ENCODE data around the gene THAP7. TPM values are rescaled to one million over a fixed set of nuclear protein-coding genes. Genes with fewer than 3 reads are reported as not detected.

Gene THAP7
- total and polyA plus RNA-seq, 9 of the 15 experiments (the other 6 are each of a cell fraction or from before 2014, with no cell fraction given), result 7.9 to 263 (median 84.1) TPM

- no peak for TF ChIP-seq NBN (IDR thresholded peaks at IDR 0.05; ENCODE audit: low read depth)
- TF ChIP-seq ZSCAN29 (IDR thresholded peaks at IDR 0.05), result no peak
- TF ChIP-seq ZNF655 (CRISPR knock-in tag; IDR thresholded peaks at IDR 0.05), result no peak
- TF ChIP-seq ZNF347 (CRISPR knock-in tag; IDR thresholded peaks at IDR 0.05; ENCODE audit: low read depth), result no peak
- TF ChIP-seq MEIS2 (IDR thresholded peaks at IDR 0.05; ENCODE audit: partially characterized antibody), result no peak
- no peak for TF ChIP-seq GTF2E2 (tag; IDR thresholded peaks at IDR 0.05)
- 0 out of 2 replicates have a peak, but pooled peaks have one; percentile 6 for TF ChIP-seq PRMT5 (CRISPR knock-in tag; IDR thresholded peaks at IDR 0.05)
- TF ChIP-seq ETS1 (conservative IDR thresholded peaks at IDR 0.05; ENCODE audit: control insufficient read depth, low read depth, low read length), result 0 out of 2 replicates have a peak, but pooled peaks have one; percentile 14
- TF ChIP-seq ZKSCAN1 (IDR thresholded peaks at IDR 0.05; ENCODE audit: low read depth, low read length), result 0 out of 2 replicates have a peak, but pooled peaks have one; percentile 15
- TF ChIP-seq IRF9 (tag; IDR thresholded peaks at IDR 0.05), result no peak
- no peak for TF ChIP-seq ZFPM2 (CRISPR knock-in tag; IDR thresholded peaks at IDR 0.05)
- no peak for TF ChIP-seq ZKSCAN8 (CRISPR knock-in tag; IDR thresholded peaks at IDR 0.05)
- 0 out of 2 replicates have a peak, but pooled peaks have one; percentile 11 for TF ChIP-seq KLF1 (tag; IDR thresholded peaks at IDR 0.05)
- TF ChIP-seq JUNB (CRISPR knock-in tag; conservative IDR thresholded peaks at IDR 0.05), result no peak
- TF ChIP-seq CHCHD3 (CRISPR knock-in tag; IDR thresholded peaks at IDR 0.05), result 0 out of 2 replicates have a peak, but pooled peaks have one; percentile 39
- no peak for TF ChIP-seq ATF1 (CRISPR knock-in tag; IDR thresholded peaks at IDR 0.05)
- no peak for TF ChIP-seq ATF1 (tag; IDR thresholded peaks at IDR 0.05)
- TF ChIP-seq LARP7 (IDR thresholded peaks at IDR 0.05), result no peak
- no peak for TF ChIP-seq ZNF3 (CRISPR knock-in tag; IDR thresholded peaks at IDR 0.05)
- TF ChIP-seq RAD21 (CRISPR knock-in tag; conservative IDR thresholded peaks at IDR 0.05 in 1 of 2, IDR thresholded peaks at IDR 0.05 in 1 of 2), result no peak
- no peak for TF ChIP-seq THRA (IDR thresholded peaks at IDR 0.05)
- 0 out of 2 replicates have a peak, but pooled peaks have one; percentile 41 for TF ChIP-seq HMGXB4 (CRISPR knock-in tag; IDR thresholded peaks at IDR 0.05)
- peak; percentile 3; the same call in 1 of the 2 replicates for TF ChIP-seq ZBTB7A (IDR thresholded peaks at IDR 0.05; ENCODE audit: borderline replicate concordance, control insufficient read depth, low read depth, low read length)
These were observed 49.4 kb upstream of the THAP7 start (continued) for GRCh38 chr22:21051145-21051830.
